ENCODE measurements around the gene OTUD7B.
"Not testable (repeated sequence)": the region's sequence is repeated elsewhere in the genome, so short reads cannot be mapped to it uniquely, and the experiment has no call there.

OTUD7B gene

GRCh38 chr1:149949911-149950310 is 60.6 kb downstream of the OTUD7B start:
- no peak for DNase-seq (ENCODE audit: low read depth, low spot score)
- no peak overlapping the region for H3K4me3 ChIP-seq (ENCODE audit: low read depth, low read length)
- ChIA-PET POLR2A (no interaction called here), CTCF (interaction anchor here (1.0 to 2.5 kb wide), 3 partner anchors 12 to 102 kb away, joined by 3 to 9 read pairs (median 3); no protein-coding TSS in a partner anchor)
- TF ChIP-seq CTCF (IDR thresholded peaks at IDR 0.05; ENCODE audit: insufficient read depth, low read length, missing control alignments), result no peak

GRCh38 chr1:149945206-149945605 is 65.3 kb downstream of the OTUD7B start:
- DNase-seq (ENCODE audit: low read depth, low spot score), result no peak

GRCh38 chr1:149942885-149943284 is 67.6 kb downstream of the OTUD7B start:
- no peak overlapping the region for H3K4me3 ChIP-seq (ENCODE audit: low read depth, low read length)
- TF ChIP-seq CTCF (IDR thresholded peaks at IDR 0.05; ENCODE audit: insufficient read depth, low read length, missing control alignments), result no peak
- no peak for DNase-seq (ENCODE audit: low read depth, low spot score)
- ChIA-PET CTCF (interaction anchor here (1.1 to 7.3 kb wide), 3 partner anchors 19 to 108 kb away, joined by 4 to 39 read pairs (median 5); a partner anchor contains a TSS), POLR2A (no interaction called here)

More at GRCh38 chr1:149945206-149945605, 65.3 kb downstream of the OTUD7B start:
- POLR2A ChIA-PET, result no interaction called here
- no peak for TF ChIP-seq CTCF (IDR thresholded peaks at IDR 0.05; ENCODE audit: insufficient read depth, low read length, missing control alignments)
- CTCF ChIA-PET, result interaction anchor here (0.9 to 7.3 kb wide), 5 partner anchors 11 to 221 kb away, joined by 3 to 39 read pairs (median 3); a partner anchor contains a TSS
- no peak overlapping the region for H3K4me3 ChIP-seq (ENCODE audit: low read depth, low read length)

GRCh38 chr1:149942207-149942606 is 68.3 kb downstream of the OTUD7B start:
- DNase-seq (ENCODE audit: low read depth, low spot score), result no peak
- TF ChIP-seq CTCF (IDR thresholded peaks at IDR 0.05; ENCODE audit: insufficient read depth, low read length, missing control alignments), result peak; percentile 19
- no peak overlapping the region for H3K4me3 ChIP-seq (ENCODE audit: low read depth, low read length)
- CTCF ChIA-PET, result interaction anchor here (1.1 to 7.3 kb wide), 3 partner anchors 19 to 109 kb away, joined by 4 to 39 read pairs (median 5); a partner anchor contains a TSS
- POLR2A ChIA-PET, result interaction anchor here (0.7 kb wide), 1 partner anchor 56 kb away, joined by 3 read pairs; a partner anchor contains a TSS

- no peak overlapping the region for H3K4me3 ChIP-seq (ENCODE audit: low read depth, low read length)
- no peak for DNase-seq (ENCODE audit: low read depth, low spot score)
- no peak for TF ChIP-seq CTCF (IDR thresholded peaks at IDR 0.05; ENCODE audit: insufficient read depth, low read length, missing control alignments)
- ChIA-PET POLR2A (interaction anchor here (1.1 kb wide), 1 partner anchor 53 kb away, joined by 4 read pairs; a partner anchor contains a TSS), CTCF (interaction anchor here (0.8 to 2.2 kb wide), 4 partner anchors 15 to 249 kb away, joined by 3 to 11 read pairs (median 3); no protein-coding TSS in a partner anchor)
Observed at GRCh38 chr1:149940427-149940826, 70.1 kb downstream of the OTUD7B start.

GRCh38 chr1:149938668-149939003 is 71.9 kb downstream of the OTUD7B start:
- peak overlapping the region; percentile 18; the same call in 1 of the 2 replicates for H3K4me3 ChIP-seq (ENCODE audit: low read depth, low read length)
- DNase-seq (ENCODE audit: low read depth, low spot score), result not testable (repeated sequence)
- ChIA-PET POLR2A (interaction anchor here (0.6 to 0.9 kb wide), 3 partner anchors 52 to 1926 kb away, joined by 3 to 6 read pairs (median 4); a partner anchor contains a TSS), CTCF (interaction anchor here (1.2 to 2.2 kb wide), 4 partner anchors 22 to 111 kb away, joined by 3 to 11 read pairs (median 5); a partner anchor contains a TSS)

All from AG04449 (cell line).